ENCODE results near the gene ANKRD61. TPM values are rescaled to one million over a fixed set of nuclear protein-coding genes. Genes with fewer than 3 reads are reported as not detected.
"Not testable (repeated sequence)": the region's sequence is repeated elsewhere in the genome, so short reads cannot be mapped to it uniquely, and the experiment has no call there.

The ANKRD61 gene
- total RNA-seq, 1 experiment from 2014 or later: 0.26 TPM

- no peak overlapping the region for H3K4me3 ChIP-seq (ENCODE audit: low read length)
- ChIA-PET POLR2A (ENCODE audit: unreplicated experiment) (no interaction called here), CTCF (no interaction called here)
- no peak overlapping the region for H3K27ac ChIP-seq (ENCODE audit: low read length)
- intact Hi-C loops (cut with micrococcal nuclease): no loop called here
- peaks cover 4% of the 10 kb centered on the region; the same call in 1 of the 2 replicates for H3K4me1 ChIP-seq (ENCODE audit: insufficient read depth, low read length)
- DNase-seq (no peak), ATAC-seq (no peak)
- TF ChIP-seq EZH2phosphoT487 (IDR thresholded peaks at IDR 0.05; ENCODE audit: borderline replicate concordance, low read length) (no peak), EZH2 (IDR thresholded peaks at IDR 0.05; ENCODE audit: low read length, unreplicated experiment) (no peak), CTCF (conservative IDR thresholded peaks at IDR 0.05; ENCODE audit: low read depth, low read length) (no peak)
- H2AFZ ChIP-seq (ENCODE audit: low read length): no peak overlapping the region
- H3K9me3 ChIP-seq (ENCODE audit: low read length): no peaks in the 10 kb centered on the region
- peaks cover 46% of the 10 kb centered on the region for H3K79me2 ChIP-seq (ENCODE audit: low read length)
- H3K36me3 ChIP-seq (ENCODE audit: low read depth, low read length): peaks cover 9% of the 10 kb centered on the region
- H3K9me2 ChIP-seq (replicated peaks; ENCODE audit: low read length): no peaks in the 10 kb centered on the region
- no peaks in the 10 kb centered on the region for H3F3A ChIP-seq (ENCODE audit: low read length, unreplicated experiment)
- no peaks in the 10 kb centered on the region for H4K20me1 ChIP-seq (ENCODE audit: low read length)
- 0 out of 2 replicates have a peak overlapping the region, but pooled peaks have one; percentile 97 for H3K4me2 ChIP-seq (ENCODE audit: low read length)
- H3K9ac ChIP-seq (ENCODE audit: low read length): no peak overlapping the region
- no TSS peak for BruUV-seq (replicated peaks)
- no peaks in the 10 kb centered on the region for H3K27me3 ChIP-seq (ENCODE audit: low read length)
These were observed 23.8 kb upstream of the ANKRD61 start for GRCh38 chr7:6007386-6007785.

GRCh38 chr7:6007835-6008590 is 23.2 kb upstream of the ANKRD61 start:
- BruUV-seq (replicated peaks); CTCF ChIA-PET; H4K20me1 ChIP-seq (ENCODE audit: low read length); ATAC-seq; H3K9me2 ChIP-seq (replicated peaks; ENCODE audit: low read length); H3K9me3 ChIP-seq (ENCODE audit: low read length); H3K36me3 ChIP-seq (ENCODE audit: low read depth, low read length); DNase-seq; H2AFZ ChIP-seq (ENCODE audit: low read length); H3F3A ChIP-seq (ENCODE audit: low read length, unreplicated experiment); H3K4me1 ChIP-seq (ENCODE audit: insufficient read depth, low read length); intact Hi-C loops (cut with micrococcal nuclease); H3K27ac ChIP-seq (ENCODE audit: low read length); H3K27me3 ChIP-seq (ENCODE audit: low read length): not testable (repeated sequence)
- H3K9ac ChIP-seq (ENCODE audit: low read length): peak overlapping the region; percentile 91
- POLR2A ChIA-PET (ENCODE audit: unreplicated experiment): interaction anchor here (0.7 kb wide), 1 partner anchor 17 kb away, joined by 7 read pairs; no protein-coding TSS in a partner anchor
- H3K4me3 ChIP-seq (ENCODE audit: low read length): peak overlapping the region; percentile 88
- H3K79me2 ChIP-seq (ENCODE audit: low read length): peaks cover 52% of the 10 kb centered on the region
- peak overlapping the region; percentile 97 for H3K4me2 ChIP-seq (ENCODE audit: low read length)

- peak within 1 kb of the TSS; percentile 71 for H2AFZ ChIP-seq (ENCODE audit: low read length)
- no peaks in the 10 kb centered on the region for H3K27me3 ChIP-seq (ENCODE audit: low read length)
- H4K20me1 ChIP-seq (ENCODE audit: low read length): no peaks in the 10 kb centered on the region
- TF ChIP-seq EZH2phosphoT487 (IDR thresholded peaks at IDR 0.05; ENCODE audit: borderline replicate concordance, low read length): no peak
- TF ChIP-seq EZH2 (IDR thresholded peaks at IDR 0.05; ENCODE audit: low read length, unreplicated experiment): no peak
- no peak for TF ChIP-seq CTCF (conservative IDR thresholded peaks at IDR 0.05; ENCODE audit: low read depth, low read length)
- DNase-seq (peak; percentile 98), ATAC-seq (peak; percentile 93)
- peaks cover 53% of the 10 kb centered on the region for H3K79me2 ChIP-seq (ENCODE audit: low read length)
- peak within 1 kb of the TSS; percentile 88 for H3K4me3 ChIP-seq (ENCODE audit: low read length)
- peak within 1 kb of the TSS; percentile 91 for H3K9ac ChIP-seq (ENCODE audit: low read length)
- no peaks in the 10 kb centered on the region for H3F3A ChIP-seq (ENCODE audit: low read length, unreplicated experiment)
- H3K9me2 ChIP-seq (replicated peaks; ENCODE audit: low read length): no peaks in the 10 kb centered on the region
- peak within 1 kb of the TSS; percentile 97 for H3K4me2 ChIP-seq (ENCODE audit: low read length)
- intact Hi-C loops (cut with micrococcal nuclease): no loop called here
- POLR2A ChIA-PET (ENCODE audit: unreplicated experiment): interaction anchor here (0.7 kb wide), 2 partner anchors 16 to 18 kb away, joined by 3 to 7 read pairs; no protein-coding TSS in a partner anchor
- H3K4me1 ChIP-seq (ENCODE audit: insufficient read depth, low read length): peaks cover 4% of the 10 kb centered on the region; the same call in 1 of the 2 replicates
- peaks cover 9% of the 10 kb centered on the region for H3K36me3 ChIP-seq (ENCODE audit: low read depth, low read length)
- no peaks in the 10 kb centered on the region for H3K9me3 ChIP-seq (ENCODE audit: low read length)
- CTCF ChIA-PET: no interaction called here
- peak within 1 kb of the TSS; percentile 78 for H3K27ac ChIP-seq (ENCODE audit: low read length)
- BruUV-seq (replicated peaks): TSS peak; percentile 80
These were observed 22.2 kb upstream of the ANKRD61 start, which contains the start of the genes AIMP2 and PMS2 for GRCh38 chr7:6008668-6009611. Gene AIMP2, plus strand, starts transcription at chr7:6009272. Its CDS starts 92 bp downstream, at chr7:6009364. Gene PMS2, minus strand, starts transcription at chr7:6009049. Its CDS starts 30 bp downstream, at chr7:6009019.

- H3K9me2 ChIP-seq (replicated peaks; ENCODE audit: low read length); H3K27me3 ChIP-seq (ENCODE audit: low read length); CTCF ChIA-PET; H3F3A ChIP-seq (ENCODE audit: low read length, unreplicated experiment); H3K27ac ChIP-seq (ENCODE audit: low read length); POLR2A ChIA-PET (ENCODE audit: unreplicated experiment); H3K9me3 ChIP-seq (ENCODE audit: low read length); BruUV-seq (replicated peaks); H4K20me1 ChIP-seq (ENCODE audit: low read length); ATAC-seq; DNase-seq; H3K4me1 ChIP-seq (ENCODE audit: insufficient read depth, low read length); intact Hi-C loops (cut with micrococcal nuclease); H2AFZ ChIP-seq (ENCODE audit: low read length): not testable (repeated sequence)
- Histone ChIP-seq H3K36me3 (ENCODE audit: low read depth, low read length) (peaks cover 14% of the 10 kb centered on the region), H3K9ac (ENCODE audit: low read length) (peak overlapping the region; percentile 47; the same call in 1 of the 2 replicates), H3K4me3 (ENCODE audit: low read length) (peak overlapping the region; percentile 56), H3K4me2 (ENCODE audit: low read length) (peak overlapping the region; percentile 78), H3K79me2 (ENCODE audit: low read length) (peaks cover 53% of the 10 kb centered on the region)
These were observed 20.8 kb upstream of the ANKRD61 start for GRCh38 chr7:6010370-6010769.

All from PC-3 (cell line).